Mesenchymal stem cell (in vitro differentiated cells and primary cell): ENCODE data around the gene RHOF.

Experiments used
- DNase-seq: peaks from one replicate; pipeline ENCODE4 v3.0.0-alpha.2; 2013
- H2AFZ ChIP-seq: one replicate; pipeline ENCODE4 v1.6.1; 2013; ENCODE audit warnings: low read depth, mild to moderate bottlenecking, control low read depth, inconsistent platforms, low read length, moderate library complexity
- H2AK5ac ChIP-seq: 2 replicates; pipeline ENCODE4 v1.6.1; 2013; ENCODE audit warnings: low read length, moderate library complexity, mild to moderate bottlenecking, inconsistent platforms; ENCODE audit not compliant: severe bottlenecking
- H2BK120ac ChIP-seq: one replicate; pipeline ENCODE4 v1.6.1; 2013; ENCODE audit warnings: low read depth, mild to moderate bottlenecking, inconsistent platforms, low read length, moderate library complexity
- H2BK12ac ChIP-seq, 2 experiments: one replicate each; pipeline ENCODE4 v1.6.1; 2013; ENCODE audit warnings: inconsistent platforms in 2 of 2, low read length in 2 of 2, mild to moderate bottlenecking in 2 of 2, moderate library complexity in 2 of 2, control low read depth in 1 of 2
- H2BK15ac ChIP-seq: one replicate; pipeline ENCODE4 v1.6.1; 2013; ENCODE audit warnings: mild to moderate bottlenecking, low read depth, inconsistent platforms; ENCODE audit not compliant: poor library complexity, severe bottlenecking
- H2BK5ac ChIP-seq: 2 replicates; pipeline ENCODE4 v1.6.1; 2013; ENCODE audit warnings: low read depth, mild to moderate bottlenecking, low read length, control low read depth, inconsistent platforms; ENCODE audit not compliant: poor library complexity, severe bottlenecking
- H3K14ac ChIP-seq, 2 experiments: one replicate each; pipeline ENCODE4 v1.6.1; 2013; ENCODE audit warnings: inconsistent platforms in 2 of 2, low read length in 2 of 2, control low read depth in 1 of 2, mild to moderate bottlenecking in 1 of 2, moderate library complexity in 1 of 2
- H3K18ac ChIP-seq, 2 experiments: one replicate each; pipeline ENCODE4 v1.6.1; 2013; ENCODE audit warnings: inconsistent platforms in 2 of 2, low read length in 2 of 2, control low read depth in 1 of 2, low read depth in 1 of 2, mild to moderate bottlenecking in 1 of 2
- H3K23ac ChIP-seq, 2 experiments: one replicate each; pipeline ENCODE4 v1.6.1; 2013; ENCODE audit warnings: inconsistent platforms in 2 of 2, low read length in 2 of 2, mild to moderate bottlenecking in 2 of 2, moderate library complexity in 2 of 2, control low read depth in 1 of 2
- H3K27ac ChIP-seq: 2 replicates; pipeline ENCODE4 v1.5.1; 2013; ENCODE audit warnings: mild to moderate bottlenecking, moderate library complexity, low read length, control low read depth, inconsistent platforms; ENCODE audit not compliant: poor library complexity, severe bottlenecking
- H3K27me3 ChIP-seq, 2 experiments: 2 replicates each; pipeline versions ENCODE4 v1.6.1 to v1.7.0; 2013; ENCODE audit warnings: low read length in 2 of 2, mild to moderate bottlenecking in 2 of 2, moderate library complexity in 2 of 2, control low read depth in 1 of 2, inconsistent platforms in 1 of 2; ENCODE audit not compliant: control insufficient read depth in 1 of 2, insufficient read depth in 1 of 2
- H3K36me3 ChIP-seq, 2 experiments: 2 replicates each; pipeline versions ENCODE4 v1.6.1 to v1.7.0; 2013; ENCODE audit warnings: low read length in 2 of 2, control low read depth in 1 of 2, inconsistent platforms in 1 of 2, low read depth in 1 of 2, mild to moderate bottlenecking in 1 of 2; ENCODE audit not compliant: insufficient read depth in 2 of 2, control insufficient read depth in 1 of 2
- H3K4ac ChIP-seq, 2 experiments: one replicate each; pipeline ENCODE4 v1.6.1; 2013; ENCODE audit warnings: inconsistent platforms in 2 of 2, low read length in 2 of 2, mild to moderate bottlenecking in 2 of 2, moderate library complexity in 2 of 2, control low read depth in 1 of 2, low read depth in 1 of 2
- H3K4me1 ChIP-seq: 2 replicates; pipeline ENCODE4 v1.6.1; 2013; ENCODE audit warnings: low read depth, low read length, control low read depth; ENCODE audit not compliant: control insufficient read depth, insufficient read depth
- H3K4me2 ChIP-seq: 2 replicates; pipeline ENCODE4 v1.6.1; 2013; ENCODE audit warnings: low read length, mild to moderate bottlenecking, inconsistent platforms; ENCODE audit not compliant: poor library complexity, severe bottlenecking
- H3K4me3 ChIP-seq, 2 experiments: 2 replicates each; pipeline versions ENCODE4 v1.5.1 to v1.7.0; 2013; ENCODE audit warnings: low read length in 2 of 2, mild to moderate bottlenecking in 2 of 2, control low read depth in 1 of 2, low read depth in 1 of 2; ENCODE audit not compliant: insufficient read depth in 1 of 2
- H3K79me1 ChIP-seq: replicated peaks from 2 replicates; pipeline ENCODE4 v1.6.1; 2013; ENCODE audit warnings: mild to moderate bottlenecking, control low read depth, low read length, inconsistent platforms; ENCODE audit not compliant: poor library complexity, severe bottlenecking
- H3K9ac ChIP-seq: 2 replicates; pipeline ENCODE4 v1.7.0; 2013; ENCODE audit warnings: mild to moderate bottlenecking, low read length, moderate library complexity
- H3K9me3 ChIP-seq: 2 replicates; pipeline ENCODE4 v1.7.0; 2013; ENCODE audit warnings: mild to moderate bottlenecking, low read length; ENCODE audit not compliant: control insufficient read depth
- H4K8ac ChIP-seq: one replicate; pipeline ENCODE4 v1.6.1; 2013; ENCODE audit warnings: inconsistent platforms, mild to moderate bottlenecking, low read length, moderate library complexity
- H4K91ac ChIP-seq: one replicate; pipeline ENCODE4 v1.6.1; 2013; ENCODE audit warnings: mild to moderate bottlenecking, low read length, inconsistent platforms
- WGBS: methylation state at CpG from one replicate; pipeline ENCODE4 v1.1.7; 2013; ENCODE audit warnings: mixed read lengths; 5-methylcytosine and 5-hydroxymethylcytosine counted together

Gene RHOF

DNA sequence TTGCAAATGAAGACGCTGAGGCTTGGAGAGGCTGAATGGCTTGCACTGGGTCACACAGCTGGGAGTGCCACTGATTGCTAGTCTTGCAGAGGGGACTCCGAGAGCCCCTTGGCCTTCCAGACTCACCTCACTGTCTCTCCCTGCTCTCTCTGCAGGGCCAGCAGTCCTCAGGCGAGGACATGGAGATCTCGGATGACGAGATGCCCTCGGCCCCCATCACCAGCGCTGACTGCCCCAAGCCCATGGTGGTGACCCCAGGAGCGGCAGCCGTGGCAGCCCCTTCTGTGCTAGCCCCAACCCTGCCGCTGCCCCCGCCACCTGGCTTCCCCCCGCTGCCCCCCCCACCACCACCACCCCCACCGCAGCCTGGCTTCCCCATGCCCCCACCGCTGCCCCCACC, 20.5 kb upstream of the RHOF start:
- H2AFZ ChIP-seq, result no peak overlapping the region
- H4K91ac ChIP-seq, result no peak overlapping the region
- H3K23ac ChIP-seq, result no peak overlapping the region
- H3K27me3 ChIP-seq, result no peaks in the 10 kb centered on the region
- H3K14ac ChIP-seq, result no peak overlapping the region
- no peak overlapping the region for H3K4me2 ChIP-seq
- H3K4me1 ChIP-seq, result peaks cover 26% of the 10 kb centered on the region
- no peak overlapping the region for H3K27ac ChIP-seq
- DNase-seq, result no peak
- H3K4ac ChIP-seq, result no peak overlapping the region
- peak overlapping the region; percentile 88 for H3K9ac ChIP-seq
- no peaks in the 10 kb centered on the region for H3K9me3 ChIP-seq
- H3K4me3 ChIP-seq, result no peak overlapping the region
- 100% methylated on average over 2 of the region's 14 CpGs for WGBS
- H2BK5ac ChIP-seq, result no peak overlapping the region
- peaks cover 66 to 80% of the 10 kb centered on the region in 2 experiments for H3K36me3 ChIP-seq
- peaks cover 29% of the 10 kb centered on the region for H3K79me1 ChIP-seq
- H4K8ac ChIP-seq, result no peak overlapping the region
- H2BK120ac ChIP-seq, result no peak overlapping the region
- no peak overlapping the region for H2BK15ac ChIP-seq
- no peak overlapping the region for H3K18ac ChIP-seq
- H2BK12ac ChIP-seq, result no peak overlapping the region
- H2AK5ac ChIP-seq, result no peak overlapping the region

DNA sequence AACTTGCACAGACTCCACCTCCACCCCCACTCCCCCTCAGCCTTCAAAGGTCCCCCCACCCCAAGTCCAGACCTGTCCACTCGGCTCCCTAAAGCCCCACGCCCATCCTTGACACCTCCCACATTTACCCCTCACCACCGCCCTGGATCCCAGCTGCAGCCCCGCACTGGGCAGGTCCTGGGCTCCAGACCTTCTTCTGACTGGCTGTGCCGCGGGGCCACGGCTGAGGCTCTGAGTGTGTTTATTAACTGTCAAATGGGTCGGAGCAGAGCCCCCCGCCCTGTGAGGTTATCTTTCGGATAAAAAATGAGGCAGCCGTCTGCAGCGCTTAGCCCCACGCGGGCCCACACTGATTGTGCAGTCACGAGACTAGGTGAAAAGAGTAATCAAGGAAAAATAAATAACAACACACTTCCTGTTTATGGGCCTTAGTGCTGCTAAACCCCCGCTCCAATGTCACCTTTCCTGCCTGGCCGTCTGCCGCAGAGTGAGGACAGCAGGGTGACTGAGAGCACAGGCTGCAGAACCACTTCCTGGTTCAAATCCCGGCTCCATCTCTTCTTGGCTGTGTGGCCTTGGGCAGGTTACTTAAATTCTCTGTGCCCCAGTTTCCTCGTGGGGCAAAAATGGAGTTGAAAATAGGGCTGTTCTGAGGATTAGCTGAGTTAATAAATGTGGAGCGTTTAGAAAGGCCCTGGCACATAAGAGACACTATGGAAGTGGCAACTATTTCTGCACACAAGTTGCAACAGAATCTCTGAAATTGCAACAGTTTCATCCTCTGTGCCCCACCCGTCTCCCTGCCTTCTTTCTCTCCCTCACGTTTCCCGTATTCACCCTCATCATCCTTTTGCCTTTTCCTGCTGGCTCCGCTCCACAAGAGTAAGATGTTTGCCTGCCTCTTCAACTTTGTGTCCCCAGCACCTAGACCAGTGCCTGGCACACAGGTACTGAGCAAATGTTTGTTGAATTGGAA, 19.7 kb upstream of the RHOF start:
- Histone ChIP-seq H2BK15ac (no peak overlapping the region), H3K4ac (no peak overlapping the region), H3K4me1 (peaks cover 26% of the 10 kb centered on the region), H3K9ac (peak overlapping the region; percentile 88), H3K9me3 (no peaks in the 10 kb centered on the region), H3K27ac (no peak overlapping the region), H4K91ac (peak overlapping the region; percentile 88), H2AK5ac (no peak overlapping the region), H3K14ac (no peak overlapping the region), H2BK5ac (no peak overlapping the region), H2AFZ (no peak overlapping the region), H3K36me3 (peaks cover 72 to 86% of the 10 kb centered on the region in 2 experiments), H3K79me1 (peaks cover 32% of the 10 kb centered on the region), H2BK12ac (peak overlapping the region in 1 of 2 experiments; percentile 15), H3K23ac (no peak overlapping the region), H3K18ac (no peak overlapping the region), H3K4me3 (peak overlapping the region; percentile 66 to 89), H4K8ac (no peak overlapping the region), H3K4me2 (peak overlapping the region; percentile 66), H2BK120ac (no peak overlapping the region), H3K27me3 (no peaks in the 10 kb centered on the region)
- 42% methylated on average over 22 of the region's 25 CpGs for WGBS
- DNase-seq, result peak; percentile 28

DNA sequence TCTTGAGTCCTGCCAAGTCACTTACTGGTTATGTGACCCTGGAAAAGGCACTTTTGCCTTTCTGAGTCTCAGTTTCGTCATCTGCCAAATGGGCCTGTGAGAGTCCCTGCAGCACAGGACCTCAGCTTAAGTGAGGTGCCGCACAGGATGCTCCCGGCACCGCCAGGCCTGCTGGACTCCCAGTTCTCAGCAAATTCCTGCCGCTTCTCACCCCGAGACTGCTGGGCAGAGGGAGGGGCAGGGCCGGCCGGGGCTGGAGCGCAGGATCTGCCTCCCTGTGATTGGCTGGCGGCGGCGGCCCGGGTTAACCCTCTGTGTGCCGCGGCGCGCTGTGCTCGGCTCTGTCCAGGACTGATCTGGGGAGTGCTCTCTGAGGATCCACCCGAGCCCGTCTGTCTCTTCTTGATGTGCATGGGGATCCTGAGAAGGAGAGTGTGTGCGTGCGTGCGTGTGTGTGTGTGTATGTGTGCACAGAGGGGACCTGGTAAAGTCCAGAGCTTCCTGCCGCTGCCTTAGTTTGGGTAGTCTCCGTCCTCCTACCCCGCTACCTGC, 18.9 kb upstream of the RHOF start:
- peak overlapping the region; percentile 88 for H3K9ac ChIP-seq
- H3K4ac ChIP-seq, result peak overlapping the region in 1 of 2 experiments; percentile 40
- WGBS, result 12% methylated on average over 16 of the region's 26 CpGs
- H4K91ac ChIP-seq, result peak overlapping the region; percentile 88
- H3K79me1 ChIP-seq, result peaks cover 30% of the 10 kb centered on the region
- no peak overlapping the region for H2AK5ac ChIP-seq
- no peak overlapping the region for H3K23ac ChIP-seq
- H3K14ac ChIP-seq, result peak overlapping the region in 1 of 2 experiments; percentile 81
- H3K4me3 ChIP-seq, result peak overlapping the region; percentile 66 to 89
- peak overlapping the region in 1 of 2 experiments; percentile 25 for H3K18ac ChIP-seq
- H2BK120ac ChIP-seq, result no peak overlapping the region
- H2BK15ac ChIP-seq, result no peak overlapping the region
- H2BK12ac ChIP-seq, result no peak overlapping the region
- H2AFZ ChIP-seq, result no peak overlapping the region
- H3K36me3 ChIP-seq, result peaks cover 71 to 86% of the 10 kb centered on the region in 2 experiments
- peak overlapping the region; percentile 86 for H3K4me2 ChIP-seq
- peak overlapping the region; percentile 48 for H3K27ac ChIP-seq
- H3K9me3 ChIP-seq, result no peaks in the 10 kb centered on the region
- H4K8ac ChIP-seq, result no peak overlapping the region
- DNase-seq, result peak; percentile 83
- no peak overlapping the region for H2BK5ac ChIP-seq
- H3K27me3 ChIP-seq, result no peaks in the 10 kb centered on the region
- H3K4me1 ChIP-seq, result peaks cover 30% of the 10 kb centered on the region
